GM12878 (cell line): ENCODE data around the gene COASY. TPM values are rescaled to one million over a fixed set of nuclear protein-coding genes. Genes with fewer than 3 reads are reported as not detected.

Source experiments
- FOXK2 ChIP-seq: fragments of 450-650 bp; IDR thresholded peaks from 2 replicates; pipeline ENCODE4 v1.6.1; 2017; ENCODE audit warnings: mild to moderate bottlenecking, moderate library complexity
- JUNB ChIP-seq: IDR thresholded peaks from 2 replicates; pipeline ENCODE4 v1.6.1; 2016; ENCODE audit warnings: antibody characterized with exemption, mild to moderate bottlenecking
- NFIC ChIP-seq: IDR thresholded peaks from 2 replicates; pipeline ENCODE4 v1.6.1; 2012; ENCODE audit warnings: low read depth, mild to moderate bottlenecking, inconsistent platforms, low read length, moderate library complexity
- RELB ChIP-seq: fragments of 450-650 bp; IDR thresholded peaks from 2 replicates; pipeline ENCODE4 v1.6.1; 2017; ENCODE audit warnings: low read depth, mild to moderate bottlenecking, moderate library complexity
- SMAD1 ChIP-seq: fragments of 450-650 bp; IDR thresholded peaks from 2 replicates; pipeline ENCODE4 v1.6.1; 2018; ENCODE audit warnings: mild to moderate bottlenecking, low read depth; ENCODE audit not compliant: partially characterized antibody
- ZBTB33 ChIP-seq: fragments of 450-650 bp; IDR thresholded peaks from 2 replicates; pipeline ENCODE4 v1.6.1; 2017; ENCODE audit warnings: mild to moderate bottlenecking
- ZNF207 ChIP-seq: fragments of 450-650 bp; IDR thresholded peaks from 2 replicates; pipeline ENCODE4 v1.6.1; 2014; ENCODE audit warnings: antibody characterized with exemption, mild to moderate bottlenecking, borderline replicate concordance
- ZNF384 ChIP-seq: IDR thresholded peaks from 2 replicates; pipeline ENCODE4 v1.6.1; 2012; ENCODE audit warnings: low read depth, mild to moderate bottlenecking, low read length, improper control_type of control experiment, borderline replicate concordance
- ZSCAN29 ChIP-seq: fragments of 450-650 bp; IDR thresholded peaks from 2 replicates; pipeline ENCODE4 v1.6.1; 2017; ENCODE audit warnings: mild to moderate bottlenecking, moderate library complexity
- polyA plus RNA-seq, 11 experiments: library from polyadenylated mRNA; depleted of rRNA in 4 of 11; unstranded in 6 of 11; stranded (reverse) in 5 of 11; fragments of >200 nt; fragmentation: Nextera tagmentation in 4 of 11; fragmentation: Illumina TruSeq in 1 of 11; extraction: Ambion mirVana in 4 of 11; extraction: Trizol in 1 of 11; gene quantifications; 1 replicate in 1 of 11; 2 replicates in 10 of 11; pipeline versions ENCODE4 v1.2.1 to v1.2.3, GENCODE V29; 2011 to 2016; ENCODE audit warnings: inconsistent platforms in 2 of 11, missing spikeins in 2 of 11, low read depth in 1 of 11
- total RNA-seq, 4 experiments: library from RNA; depleted of rRNA in 3 of 4; stranded (reverse); fragments of >200 nt in 3 of 4; fragmentation: Illumina TruSeq in 1 of 4; extraction: Trizol in 1 of 4; gene quantifications; 2 replicates each; pipeline versions ENCODE4 v1.2.1 to v1.2.3, GENCODE V29; 2013 to 2021

Gene COASY
- total and polyA plus RNA-seq, 10 of the 15 experiments (the other 5 are each of a cell fraction or from before 2014, with no cell fraction given) = 18.6 to 93.9 (median 43.2) TPM

- TF ChIP-seq FOXK2 = no peak
- no peak for TF ChIP-seq ZSCAN29
- peak; percentile 45; the same call in 1 of the 2 replicates for TF ChIP-seq ZBTB33
- TF ChIP-seq JUNB = no peak
- TF ChIP-seq RELB = peak; percentile 67
- no peak for TF ChIP-seq ZNF384
- TF ChIP-seq ZNF207 = peak; percentile 75; the same call in 1 of the 2 replicates
- no peak for TF ChIP-seq NFIC
- TF ChIP-seq SMAD1 = peak; percentile 63
Measured at GRCh38 chr17:42535155-42536047, 26.5 kb upstream of the COASY start (continued).
